CD4-positive, alpha-beta memory T cell (primary cell): ENCODE measurements around the gene MICB. TPM values are rescaled to one million over a fixed set of nuclear protein-coding genes. Genes with fewer than 3 reads are reported as not detected.

Experiments
- CTCF ChIA-PET: fragments of 350-600 bp; sonication (Branson Sonifier 250); formaldehyde crosslinking; loops from one replicate; lab custom pipeline; 2021; ENCODE audit warnings: inconsistent platforms; ENCODE audit not compliant: partially characterized antibody; lab: Charles Lee
- POLR2A ChIA-PET: fragments of 350-600 bp; sonication (Branson Sonifier 250); formaldehyde crosslinking; loops from one replicate; lab custom pipeline; 2021; ENCODE audit not compliant: partially characterized antibody; lab: Charles Lee
- DNase-seq, 5 donors: peaks; one replicate each; pipeline versions ENCODE4 v3.0.0 to v3.0.0-alpha.2; 2020 to 2022; ENCODE audit warnings: mixed read lengths in 1 of 5
- H3K27ac ChIP-seq: one replicate; pipeline ENCODE4 v1.7.0; 2013; ENCODE audit warnings: low read depth, low read length
- H3K27me3 ChIP-seq: 2 replicates; pipeline ENCODE4 v1.7.0; 2013; ENCODE audit warnings: mild to moderate bottlenecking, low read length, moderate library complexity; ENCODE audit not compliant: insufficient read depth
- H3K36me3 ChIP-seq: 2 replicates; pipeline ENCODE4 v1.7.0; 2013; ENCODE audit warnings: mild to moderate bottlenecking, low read length, moderate library complexity; ENCODE audit not compliant: insufficient read depth
- H3K4me1 ChIP-seq: 2 replicates; pipeline ENCODE4 v1.7.0; 2013; ENCODE audit warnings: mild to moderate bottlenecking, low read length, moderate library complexity; ENCODE audit not compliant: insufficient read depth
- H3K4me3 ChIP-seq, 2 donors: one replicate each; pipeline ENCODE4 v1.7.0; 2013; ENCODE audit warnings: low read length in 2 of 2, mild to moderate bottlenecking in 1 of 2
- H3K9me3 ChIP-seq, 2 donors: one replicate each; pipeline ENCODE4 v1.7.0; 2013; ENCODE audit warnings: low read length in 2 of 2, control low read depth in 1 of 2; ENCODE audit not compliant: control insufficient read depth in 1 of 2
- H3K27ac Mint-ChIP-seq, 7 donors: one replicate each; pipeline ENCODE4 v1.8.0; 2020 to 2021; ENCODE audit warnings: mixed read lengths in 7 of 7, mild to moderate bottlenecking in 6 of 7, inconsistent platforms in 3 of 7, moderate library complexity in 3 of 7
- H3K27me3 Mint-ChIP-seq, 2 donors: one replicate each; pipeline ENCODE4 v1.8.0; 2020 to 2021; ENCODE audit warnings: mixed read lengths in 2 of 2
- H3K36me3 Mint-ChIP-seq, 2 donors: one replicate each; pipeline ENCODE4 v1.8.0; 2020 to 2021; ENCODE audit warnings: mixed read lengths in 2 of 2, inconsistent platforms in 1 of 2, mild to moderate bottlenecking in 1 of 2
- H3K4me1 Mint-ChIP-seq, 4 donors: one replicate each; pipeline ENCODE4 v1.8.0; 2020 to 2021; ENCODE audit warnings: mixed read lengths in 4 of 4, mild to moderate bottlenecking in 1 of 4
- H3K4me3 Mint-ChIP-seq, 8 donors: one replicate each; pipeline ENCODE4 v1.8.0; 2020 to 2021; ENCODE audit warnings: mixed read lengths in 8 of 8, mild to moderate bottlenecking in 7 of 8, moderate library complexity in 6 of 8, inconsistent platforms in 3 of 8
- H3K9me3 Mint-ChIP-seq, 8 donors: one replicate each; pipeline ENCODE4 v1.8.0; 2020 to 2021; ENCODE audit warnings: mixed read lengths in 8 of 8, mild to moderate bottlenecking in 5 of 8, inconsistent platforms in 3 of 8, moderate library complexity in 1 of 8
- intact Hi-C: fragments of 100-400 bp; cut with micrococcal nuclease; formaldehyde crosslinking; loops from one replicate; pipeline ENCODE4 v1.15.1; 2023
- polyA plus RNA-seq, 2 donors: library from polyadenylated mRNA; unstranded; fragments of 300-500 nt; fragmentation: Illumina TruSeq; gene quantifications; one replicate each; pipeline ENCODE4 v1.2.3, GENCODE V29; 2021
- total RNA-seq, 2 experiments: library from RNA; stranded (reverse); gene quantifications; one replicate each; pipeline ENCODE4 v1.2.3, GENCODE V29; 2021

Gene MICB
- total and polyA plus RNA-seq, 4 experiments from 2014 or later = 8.0 to 26.3 (median 16.5) TPM

DNA sequence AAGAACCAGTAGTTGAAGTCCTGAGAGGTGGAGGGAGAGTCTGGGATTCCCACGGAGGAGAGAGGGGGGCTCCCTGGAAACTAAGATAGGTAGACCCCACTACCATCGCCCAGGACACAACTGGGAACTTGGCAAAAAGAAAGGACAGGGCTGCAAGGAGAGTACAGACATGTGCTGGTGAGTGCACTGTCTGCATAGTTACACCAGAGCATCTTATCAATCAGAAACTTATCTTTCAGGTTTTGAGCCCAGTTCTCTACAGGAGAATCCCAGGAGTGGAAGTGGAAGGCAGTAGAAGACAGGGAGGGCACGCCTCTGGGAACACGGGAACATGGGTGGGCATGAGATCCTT is 61.6 kb downstream of the MICB start:
- peaks cover 50 to 82% (median 63%) of the 10 kb centered on the region in 4 donors for H3K4me1 Mint-ChIP-seq
- no peaks in the 10 kb centered on the region for H3K27me3 Mint-ChIP-seq
- peaks cover 82% of the 10 kb centered on the region for H3K4me1 ChIP-seq
- peaks cover 19 to 22% of the 10 kb centered on the region in 2 donors for H3K36me3 Mint-ChIP-seq
- CTCF ChIA-PET = interaction anchor here (0.8 to 35.1 kb wide), 7 partner anchors 8 to 39 kb away, joined by 3 to 1152 read pairs (median 10); partner anchors contain the start of genes ATP6V1G2, LST1, LTB and NCR3
- intact Hi-C loops = loop anchor here (1.0 kb wide), 2 partner anchors 9 to 23 kb away; partner anchors contain the start of gene LTB
- no peaks in the 10 kb centered on the region for H3K27me3 ChIP-seq
- peak overlapping the region; percentile 78 to 90 (median 84) for H3K4me3 Mint-ChIP-seq
- H3K9me3 ChIP-seq = no peaks in the 10 kb centered on the region
- peak overlapping the region in 1 of 2 donors; percentile 53 for H3K4me3 ChIP-seq
- peak overlapping the region; percentile 91 to 99 (median 95) for H3K27ac Mint-ChIP-seq
- peak overlapping the region; percentile 58 for H3K27ac ChIP-seq
- POLR2A ChIA-PET = interaction anchor here (0.9 to 52.5 kb wide), 8 partner anchors 10 to 303 kb away, joined by 3 to 3597 read pairs (median 8); partner anchors contain the start of genes ABHD16A, BAG6, DDX39B and LST1
- no peaks in the 10 kb centered on the region for H3K9me3 Mint-ChIP-seq
- no peaks in the 10 kb centered on the region for H3K36me3 ChIP-seq
- DNase-seq = no peak

DNA sequence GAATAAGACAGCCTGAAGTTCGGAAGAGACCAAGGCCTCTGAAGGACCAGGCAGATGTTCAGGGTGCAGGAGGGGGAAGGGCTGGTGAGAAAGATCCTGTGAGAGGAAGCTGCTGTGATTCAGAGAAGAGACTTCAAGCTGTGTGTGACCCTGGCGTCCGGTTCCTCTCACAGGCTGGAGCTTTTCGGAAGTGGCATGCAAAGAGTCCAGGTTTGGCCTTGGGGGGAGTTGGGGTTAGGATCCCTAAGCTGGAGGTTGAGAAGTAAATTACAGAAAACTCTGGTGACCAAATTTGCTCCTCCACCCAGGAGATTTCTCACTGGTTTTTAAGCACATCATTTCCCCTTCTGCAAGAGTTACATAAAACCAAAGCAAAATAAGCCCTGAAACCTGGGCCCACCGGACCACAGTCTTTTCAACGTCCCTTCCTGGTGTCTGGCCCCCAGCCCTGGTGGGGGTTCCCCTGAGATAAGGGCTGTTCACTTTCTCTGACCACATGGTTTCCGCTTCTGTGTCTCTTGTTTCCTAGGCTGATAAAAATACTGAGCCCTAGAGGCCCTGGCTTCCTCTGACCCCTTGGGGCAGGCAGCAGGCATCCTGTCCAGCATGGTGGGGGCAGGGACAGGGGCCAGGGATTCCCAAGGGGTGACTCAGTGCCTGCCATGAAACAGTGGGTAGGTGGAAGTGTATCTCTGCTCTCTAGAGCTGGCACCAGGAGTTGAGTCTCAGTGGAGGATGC is 62.2 kb downstream of the MICB start:
- no peaks in the 10 kb centered on the region for H3K9me3 ChIP-seq
- H3K9me3 Mint-ChIP-seq = no peaks in the 10 kb centered on the region
- H3K4me1 ChIP-seq = peaks cover 87% of the 10 kb centered on the region
- H3K36me3 ChIP-seq = no peaks in the 10 kb centered on the region
- peak overlapping the region; percentile 58 for H3K27ac ChIP-seq
- peak overlapping the region; percentile 78 to 90 (median 84) for H3K4me3 Mint-ChIP-seq
- POLR2A ChIA-PET = interaction anchor here (0.7 to 52.5 kb wide), 6 partner anchors 10 to 271 kb away, joined by 3 to 3597 read pairs (median 16); partner anchors contain the start of genes ATP6V1G2, DDX39B, LST1 and LTA
- DNase-seq = peak in 3 of 5 donors; percentile 35 to 76 (median 38)
- peak overlapping the region; percentile 91 to 99 (median 95) for H3K27ac Mint-ChIP-seq
- intact Hi-C loops = loop anchor here (1.0 kb wide), 3 partner anchors 8 to 22 kb away; partner anchors contain the start of genes LTA and LTB
- CTCF ChIA-PET = interaction anchor here (0.8 to 35.1 kb wide), 6 partner anchors 9 to 39 kb away, joined by 3 to 1152 read pairs (median 12); partner anchors contain the start of genes LST1, LTB, NCR3 and NFKBIL1
- no peaks in the 10 kb centered on the region for H3K27me3 Mint-ChIP-seq
- peak overlapping the region in 1 of 2 donors; percentile 53 for H3K4me3 ChIP-seq
- H3K27me3 ChIP-seq = no peaks in the 10 kb centered on the region
- H3K36me3 Mint-ChIP-seq = peaks cover 24 to 25% of the 10 kb centered on the region in 2 donors
- H3K4me1 Mint-ChIP-seq = peaks cover 53 to 87% (median 65%) of the 10 kb centered on the region in 4 donors

DNA sequence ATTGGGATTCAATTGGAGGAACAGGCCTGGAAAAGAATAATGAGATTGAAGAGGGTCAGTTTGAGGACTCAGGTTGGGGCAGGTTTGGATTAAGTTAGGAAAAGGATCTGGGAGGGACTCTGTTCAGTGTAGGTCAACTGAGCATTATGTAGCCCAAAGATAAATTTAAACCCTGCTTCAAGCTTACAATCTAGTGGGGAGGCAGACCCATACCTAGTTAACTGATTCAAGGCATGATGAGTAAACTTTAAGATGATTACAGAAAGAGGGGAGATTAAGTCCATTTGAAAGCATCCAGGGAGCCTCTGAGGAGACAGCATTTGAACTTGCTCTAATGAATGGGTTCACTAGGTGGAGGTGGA is 62.7 kb downstream of the MICB start:
- Mint-ChIP-seq H3K9me3 (peaks cover 0 to 2% (median 0%) of the 10 kb centered on the region in 8 donors), H3K27me3 (no peaks in the 10 kb centered on the region), H3K36me3 (peaks cover 28 to 30% of the 10 kb centered on the region in 2 donors), H3K4me1 (peaks cover 54 to 92% (median 70%) of the 10 kb centered on the region in 4 donors), H3K4me3 (peak overlapping the region in 7 of 8 donors; percentile 25 to 90 (median 85)), H3K27ac (peak overlapping the region; percentile 72 to 99 (median 95))
- ChIA-PET CTCF (interaction anchor here (2.8 to 35.1 kb wide), 3 partner anchors 9 to 38 kb away, joined by 13 to 1152 read pairs (median 595); partner anchors contain the start of genes LST1, LTB, NCR3 and TNF), POLR2A (interaction anchor here (0.7 to 52.5 kb wide), 5 partner anchors 11 to 22 kb away, joined by 3 to 3597 read pairs (median 29); partner anchors contain the start of genes ATP6V1G2, DDX39B, LST1 and LTA)
- intact Hi-C loops = loop anchor here (1.0 kb wide), 1 partner anchor 12 kb away; the partner anchor contains the start of gene LTA
- no peak for DNase-seq
- H3K36me3 ChIP-seq = no peaks in the 10 kb centered on the region
- H3K9me3 ChIP-seq = no peaks in the 10 kb centered on the region
- H3K27me3 ChIP-seq = no peaks in the 10 kb centered on the region
- no peak overlapping the region for H3K4me3 ChIP-seq
- H3K4me1 ChIP-seq = peaks cover 92% of the 10 kb centered on the region
- H3K27ac ChIP-seq = peak overlapping the region; percentile 58

Other genes starting within 250 kb of the MICB start
- gene HLA-C, start 226.1 kb upstream of the MICB start, total RNA-seq = 1,000 to 10,000 TPM; 1,481 to 1,487 TPM
- 1,000 to 10,000 TPM; 1,775 to 2,914 TPM for gene HLA-C, start 226.1 kb upstream of the MICB start, polyA plus RNA-seq
- 1,000 to 10,000 TPM; 5,565 to 5,762 TPM for gene HLA-B, start 141.0 kb upstream of the MICB start, total RNA-seq
- 1,000 to 10,000 TPM; 6,650 to 9,105 TPM for gene HLA-B, start 141.0 kb upstream of the MICB start, polyA plus RNA-seq
- 10 to 100 TPM; 18.5 to 21.2 TPM for gene MICA, start 94.5 kb upstream of the MICB start, total RNA-seq
- 1 to 10 TPM; 3.5 to 5.4 TPM for gene MICA, start 94.5 kb upstream of the MICB start, polyA plus RNA-seq
- gene MCCD1, start 30.8 kb downstream of the MICB start, total RNA-seq = not detected
- not detected for gene MCCD1, start 30.8 kb downstream of the MICB start, polyA plus RNA-seq
- 100 to 1,000 TPM; 729 to 737 TPM for gene DDX39B, start 43.9 kb downstream of the MICB start, total RNA-seq
- 10 to 100 TPM; 65.6 to 94.3 TPM for gene DDX39B, start 43.9 kb downstream of the MICB start, polyA plus RNA-seq
- 1 to 10 TPM; 6.0 to 7.2 TPM for gene ATP6V1G2, start 48.5 kb downstream of the MICB start, total RNA-seq
- under 1 TPM; 0.84 to 1.00 TPM for gene ATP6V1G2, start 48.5 kb downstream of the MICB start, polyA plus RNA-seq
- gene NFKBIL1, start 49.5 kb downstream of the MICB start, total RNA-seq = 10 to 100 TPM in 1 of 2 experiments, 1 to 10 TPM in 1; 9.8 to 13.3 TPM
- 1 to 10 TPM; 5.7 to 7.4 TPM for gene NFKBIL1, start 49.5 kb downstream of the MICB start, polyA plus RNA-seq
- gene LTA, start 74.1 kb downstream of the MICB start, total RNA-seq = 10 to 100 TPM; 17.3 to 17.5 TPM
- 10 to 100 TPM; 27.7 to 31.1 TPM for gene LTA, start 74.1 kb downstream of the MICB start, polyA plus RNA-seq
- 10 to 100 TPM; 25.0 to 28.2 TPM for gene TNF, start 77.4 kb downstream of the MICB start, total RNA-seq
- gene TNF, start 77.4 kb downstream of the MICB start, polyA plus RNA-seq = 10 to 100 TPM in 1 of 2 donors, 1 to 10 TPM in 1; 3.9 to 10.1 TPM
- gene LTB, start 84.3 kb downstream of the MICB start, total RNA-seq = 100 to 1,000 TPM; 802 to 835 TPM
- gene LTB, start 84.3 kb downstream of the MICB start, polyA plus RNA-seq = 1,000 to 10,000 TPM; 2,431 to 3,276 TPM
- 10 to 100 TPM; 13.6 to 20.3 TPM for gene LST1, start 88.1 kb downstream of the MICB start, total RNA-seq
- 10 to 100 TPM; 30.4 to 34.8 TPM for gene LST1, start 88.1 kb downstream of the MICB start, polyA plus RNA-seq
- gene NCR3, start 94.9 kb downstream of the MICB start, total RNA-seq = 1 to 10 TPM; 3.0 to 4.6 TPM
- 10 to 100 TPM; 28.4 to 28.7 TPM for gene NCR3, start 94.9 kb downstream of the MICB start, polyA plus RNA-seq
- gene AIF1, start 117.1 kb downstream of the MICB start, total RNA-seq = 1 to 10 TPM; 5.2 to 7.4 TPM
- 10 to 100 TPM; 10.8 to 11.0 TPM for gene AIF1, start 117.1 kb downstream of the MICB start, polyA plus RNA-seq
- 100 to 1,000 TPM; 214 to 218 TPM for gene PRRC2A, start 122.6 kb downstream of the MICB start, total RNA-seq
- 10 to 100 TPM in 1 of 2 donors, under 1 TPM in 1; 0.09 to 12.1 TPM for gene PRRC2A, start 122.6 kb downstream of the MICB start, polyA plus RNA-seq
- gene BAG6, start 154.5 kb downstream of the MICB start, total RNA-seq = 100 to 1,000 TPM; 296 to 325 TPM
- 10 to 100 TPM; 12.0 to 23.1 TPM for gene BAG6, start 154.5 kb downstream of the MICB start, polyA plus RNA-seq
- 1 to 10 TPM; 1.3 to 1.5 TPM for gene APOM, start 157.7 kb downstream of the MICB start, total RNA-seq
- gene APOM, start 157.7 kb downstream of the MICB start, polyA plus RNA-seq = 1 to 10 TPM; 4.9 to 5.2 TPM
- 10 to 100 TPM; 37.5 to 39.9 TPM for gene C6orf47, start 162.6 kb downstream of the MICB start, total RNA-seq
- 10 to 100 TPM; 15.8 to 29.7 TPM for gene C6orf47, start 162.6 kb downstream of the MICB start, polyA plus RNA-seq
- 10 to 100 TPM; 25.1 to 25.5 TPM for gene GPANK1, start 166.9 kb downstream of the MICB start, total RNA-seq
- gene GPANK1, start 166.9 kb downstream of the MICB start, polyA plus RNA-seq = 10 to 100 TPM; 16.7 to 19.5 TPM
- 100 to 1,000 TPM; 141 to 148 TPM for gene CSNK2B, start 167.9 kb downstream of the MICB start, total RNA-seq
- 100 to 1,000 TPM; 183 to 232 TPM for gene CSNK2B, start 167.9 kb downstream of the MICB start, polyA plus RNA-seq
- gene LY6G5B, start 171.8 kb downstream of the MICB start, total RNA-seq = 10 to 100 TPM; 39.3 to 39.8 TPM
- gene LY6G5B, start 171.8 kb downstream of the MICB start, polyA plus RNA-seq = under 1 TPM in 1 of 2 donors, not detected in 1; 0.98 TPM
- 1 to 10 TPM; 4.4 to 4.5 TPM for gene LY6G5C, start 182.9 kb downstream of the MICB start, total RNA-seq
- 10 to 100 TPM in 1 of 2 donors, 1 to 10 TPM in 1; 8.9 to 11.8 TPM for gene LY6G5C, start 182.9 kb downstream of the MICB start, polyA plus RNA-seq
- gene ABHD16A, start 205.2 kb downstream of the MICB start, total RNA-seq = 10 to 100 TPM; 66.0 to 69.2 TPM
- gene ABHD16A, start 205.2 kb downstream of the MICB start, polyA plus RNA-seq = 10 to 100 TPM; 35.9 to 46.8 TPM
- gene LY6G6F, start 208.7 kb downstream of the MICB start, total RNA-seq = not detected
- gene LY6G6F, start 208.7 kb downstream of the MICB start, polyA plus RNA-seq = not detected
- not detected for gene LY6G6D, start 217.2 kb downstream of the MICB start, total RNA-seq
- gene LY6G6D, start 217.2 kb downstream of the MICB start, polyA plus RNA-seq = not detected
- gene LY6G6C, start 223.6 kb downstream of the MICB start, total RNA-seq = not detected
- not detected for gene LY6G6C, start 223.6 kb downstream of the MICB start, polyA plus RNA-seq
- gene MPIG6B, start 225.2 kb downstream of the MICB start, total RNA-seq = not detected
- gene MPIG6B, start 225.2 kb downstream of the MICB start, polyA plus RNA-seq = not detected
- gene DDAH2, start 231.2 kb downstream of the MICB start, total RNA-seq = 1 to 10 TPM; 5.4 to 7.4 TPM
- gene DDAH2, start 231.2 kb downstream of the MICB start, polyA plus RNA-seq = 10 to 100 TPM; 16.4 to 19.8 TPM
- 10 to 100 TPM; 91.0 to 98.3 TPM for gene CLIC1, start 238.4 kb downstream of the MICB start, total RNA-seq
- gene CLIC1, start 238.4 kb downstream of the MICB start, polyA plus RNA-seq = 100 to 1,000 TPM; 462 to 601 TPM
- 10 to 100 TPM; 11.4 to 12.1 TPM for gene MSH5, start 241.9 kb downstream of the MICB start, total RNA-seq
- 1 to 10 TPM in 1 of 2 donors, under 1 TPM in 1; 0.95 to 3.2 TPM for gene MSH5, start 241.9 kb downstream of the MICB start, polyA plus RNA-seq